PC-9 (cell line): ENCODE measurements around the gene TAF4. TPM values are rescaled to one million over a fixed set of nuclear protein-coding genes. Genes with fewer than 3 reads are reported as not detected.

Experiments used
- BruUV-seq: library from RNA; stranded (reverse); fragments of 400-500 nt; replicated peaks from 2 replicates; lab custom pipeline; 2021; lab: Mats Ljungman, UMichigan
- CTCF ChIA-PET: fragments of 300-600 bp; sonication (Branson Sonifier 250); formaldehyde crosslinking; loops from one replicate; lab custom pipeline; 2022; ENCODE audit warnings: antibody characterized with exemption; lab: Charles Lee
- POLR2A ChIA-PET: fragments of 300-600 bp; sonication (Branson Sonifier 250); formaldehyde crosslinking; loops from one replicate; lab custom pipeline; 2022; ENCODE audit warnings: antibody characterized with exemption; ENCODE audit not compliant: unreplicated experiment; lab: Charles Lee
- DNase-seq, 2 experiments: peaks; one replicate each; pipeline versions ENCODE4 v3.0.0 to v3.0.0-alpha.2; 2015 to 2022; ENCODE audit warnings: mixed read lengths in 1 of 2
- H2AFZ ChIP-seq: fragments of 200-600 bp; sonication (generic); 2 replicates; pipeline ENCODE4 v1.8.1; 2017; ENCODE audit warnings: antibody characterized with exemption
- H3F3A ChIP-seq: fragments of 200-600 bp; sonication (generic); 2 replicates; pipeline ENCODE4 v1.8.1; 2017; ENCODE audit warnings: antibody characterized with exemption, mild to moderate bottlenecking, low read depth; ENCODE audit not compliant: insufficient read depth
- H3K27ac ChIP-seq: fragments of 200-600 bp; sonication (generic); 2 replicates; pipeline ENCODE4 v1.6.1; 2016; ENCODE audit warnings: mixed run types
- H3K27me3 ChIP-seq: fragments of 200-600 bp; sonication (generic); 2 replicates; pipeline ENCODE4 v1.6.1; 2016; ENCODE audit warnings: low read depth, mixed run types; ENCODE audit not compliant: insufficient read depth
- H3K36me3 ChIP-seq: fragments of 200-600 bp; sonication (generic); 2 replicates; pipeline ENCODE4 v1.6.1; 2016; ENCODE audit warnings: low read depth, mixed run types
- H3K4me1 ChIP-seq: fragments of 200-600 bp; sonication (generic); replicated peaks from 2 replicates; pipeline ENCODE4 v1.6.1; 2016; ENCODE audit warnings: mixed run types; ENCODE audit not compliant: insufficient read depth
- H3K4me2 ChIP-seq: fragments of 200-600 bp; sonication (generic); 2 replicates; pipeline ENCODE4 v1.6.1; 2017; ENCODE audit warnings: mixed run types
- H3K4me3 ChIP-seq: fragments of 200-600 bp; sonication (generic); 2 replicates; pipeline ENCODE4 v1.6.1; 2016; ENCODE audit warnings: mixed run types
- H3K79me2 ChIP-seq: fragments of 200-600 bp; sonication (generic); 2 replicates; pipeline ENCODE4 v1.6.1; 2017; ENCODE audit warnings: low read depth, mixed run types
- H3K9me2 ChIP-seq: fragments of 200-600 bp; sonication (generic); 2 replicates; pipeline ENCODE4 v1.8.1; 2017; ENCODE audit warnings: mild to moderate bottlenecking; ENCODE audit not compliant: insufficient read depth
- H3K9me3 ChIP-seq: fragments of 200-600 bp; sonication (generic); 2 replicates; pipeline ENCODE4 v1.8.1; 2016; ENCODE audit warnings: low read depth; ENCODE audit not compliant: insufficient read depth
- H4K20me1 ChIP-seq: fragments of 200-600 bp; sonication (generic); 2 replicates; pipeline ENCODE4 v1.8.1; 2017; ENCODE audit not compliant: insufficient read depth
- EZH2 ChIP-seq: fragments of 200-600 bp; sonication (generic); IDR thresholded peaks from 2 replicates; pipeline ENCODE4 v1.8.0; 2017; ENCODE audit warnings: antibody characterized with exemption, low read depth
- intact Hi-C: fragments of 100-400 bp; cut with micrococcal nuclease; formaldehyde crosslinking; loops from one replicate; pipeline ENCODE4 v1.10.0; 2022; ENCODE audit not compliant: unreplicated experiment
- total RNA-seq: library from RNA; stranded (reverse); gene quantifications from 2 replicates; pipeline ENCODE4 v1.2.3, GENCODE V29; 2021
- TF ChIP-seq, protein P1 (sequence below): fragments of 200-600 bp; sonication (generic); conservative IDR thresholded peaks from 2 replicates; pipeline ENCODE4 v1.6.1; 2017; ENCODE audit warnings: mixed run types, antibody characterized with exemption, mild to moderate bottlenecking, moderate library complexity

The TAF4 gene
- total RNA-seq, 1 experiment from 2014 or later, result 32.5 TPM

- POLR2A ChIA-PET, result no interaction called here
- H3K27ac ChIP-seq, result no peak overlapping the region
- no peaks in the 10 kb centered on the region for H3K27me3 ChIP-seq
- TF ChIP-seq, protein P1, sequence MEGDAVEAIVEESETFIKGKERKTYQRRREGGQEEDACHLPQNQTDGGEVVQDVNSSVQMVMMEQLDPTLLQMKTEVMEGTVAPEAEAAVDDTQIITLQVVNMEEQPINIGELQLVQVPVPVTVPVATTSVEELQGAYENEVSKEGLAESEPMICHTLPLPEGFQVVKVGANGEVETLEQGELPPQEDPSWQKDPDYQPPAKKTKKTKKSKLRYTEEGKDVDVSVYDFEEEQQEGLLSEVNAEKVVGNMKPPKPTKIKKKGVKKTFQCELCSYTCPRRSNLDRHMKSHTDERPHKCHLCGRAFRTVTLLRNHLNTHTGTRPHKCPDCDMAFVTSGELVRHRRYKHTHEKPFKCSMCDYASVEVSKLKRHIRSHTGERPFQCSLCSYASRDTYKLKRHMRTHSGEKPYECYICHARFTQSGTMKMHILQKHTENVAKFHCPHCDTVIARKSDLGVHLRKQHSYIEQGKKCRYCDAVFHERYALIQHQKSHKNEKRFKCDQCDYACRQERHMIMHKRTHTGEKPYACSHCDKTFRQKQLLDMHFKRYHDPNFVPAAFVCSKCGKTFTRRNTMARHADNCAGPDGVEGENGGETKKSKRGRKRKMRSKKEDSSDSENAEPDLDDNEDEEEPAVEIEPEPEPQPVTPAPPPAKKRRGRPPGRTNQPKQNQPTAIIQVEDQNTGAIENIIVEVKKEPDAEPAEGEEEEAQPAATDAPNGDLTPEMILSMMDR, result no peak
- TF ChIP-seq EZH2, result no peak
- H3K4me3 ChIP-seq, result no peak overlapping the region
- CTCF ChIA-PET, result no interaction called here
- H4K20me1 ChIP-seq, result peaks cover 37% of the 10 kb centered on the region
- H3K4me2 ChIP-seq, result no peak overlapping the region
- H3K36me3 ChIP-seq, result no peaks in the 10 kb centered on the region
- intact Hi-C loops, result no loop called here
- 0 out of 2 replicates have a peak, but pooled peaks cover 5% of the 10 kb centered on the region for H3F3A ChIP-seq
- H3K79me2 ChIP-seq, result peaks cover 96% of the 10 kb centered on the region
- DNase-seq, result no peak
- H3K9me3 ChIP-seq, result peaks cover 4% of the 10 kb centered on the region; the same call in 1 of the 2 replicates
- H3K9me2 ChIP-seq, result no peaks in the 10 kb centered on the region
- peaks cover 7% of the 10 kb centered on the region for H3K4me1 ChIP-seq
- BruUV-seq, result no TSS peak
- H2AFZ ChIP-seq, result no peak overlapping the region
Observed at GRCh38 chr20:62040381-62040922, 25.2 kb downstream of the TAF4 start.

DNA sequence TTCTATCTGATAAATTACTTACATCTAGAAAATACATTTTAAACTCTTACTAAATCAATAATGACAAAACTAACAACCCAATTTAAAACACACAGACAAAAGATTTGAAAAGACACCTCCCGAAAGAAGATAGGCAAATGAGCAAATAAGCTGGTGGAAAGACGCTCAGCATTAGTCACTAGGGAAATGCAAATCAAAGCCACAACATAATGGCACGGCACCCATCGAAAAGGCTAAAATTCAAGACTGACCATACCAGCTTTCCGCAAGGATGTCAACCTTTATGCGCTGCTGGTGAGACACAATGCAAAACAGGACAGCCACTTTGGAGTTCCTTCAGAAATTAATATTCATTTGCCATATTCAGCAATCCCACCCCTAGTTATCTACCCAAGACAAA lies 25.9 kb downstream of the TAF4 start:
- no peak for TF ChIP-seq EZH2
- TF ChIP-seq, protein P1, result no peak
- Histone ChIP-seq H3K27ac (no peak overlapping the region), H3K4me3 (no peak overlapping the region), H2AFZ (no peak overlapping the region), H3F3A (0 out of 2 replicates have a peak, but pooled peaks cover 5% of the 10 kb centered on the region), H4K20me1 (peaks cover 39% of the 10 kb centered on the region), H3K36me3 (no peaks in the 10 kb centered on the region), H3K9me3 (peaks cover 4% of the 10 kb centered on the region; the same call in 1 of the 2 replicates), H3K4me2 (no peak overlapping the region), H3K4me1 (peaks cover 7% of the 10 kb centered on the region), H3K27me3 (no peaks in the 10 kb centered on the region), H3K9me2 (no peaks in the 10 kb centered on the region), H3K79me2 (peaks cover 96% of the 10 kb centered on the region)
- ChIA-PET CTCF (interaction anchor here (0.7 kb wide), 1 partner anchor 95 kb away, joined by 4 read pairs; no protein-coding TSS in a partner anchor), POLR2A (interaction anchor here (0.6 kb wide), 1 partner anchor 127 kb away, joined by 3 read pairs; no protein-coding TSS in a partner anchor)
- intact Hi-C loops, result no loop called here
- DNase-seq, result no peak
- BruUV-seq, result no TSS peak

- H3K27me3 ChIP-seq, result no peaks in the 10 kb centered on the region
- no peaks in the 10 kb centered on the region for H3K36me3 ChIP-seq
- H3K4me1 ChIP-seq, result peaks cover 26% of the 10 kb centered on the region
- H3K4me3 ChIP-seq, result no peak overlapping the region
- ChIA-PET POLR2A (no interaction called here), CTCF (no interaction called here)
- no peak for DNase-seq
- peaks cover 93% of the 10 kb centered on the region for H3K79me2 ChIP-seq
- no peak overlapping the region for H2AFZ ChIP-seq
- H3F3A ChIP-seq, result peaks cover 22% of the 10 kb centered on the region; the same call in 1 of the 2 replicates
- no peak overlapping the region for H3K4me2 ChIP-seq
- intact Hi-C loops, result no loop called here
- H3K9me3 ChIP-seq, result no peaks in the 10 kb centered on the region; the same call in 1 of the 2 replicates
- TF ChIP-seq, protein P1, result no peak
- no peak for TF ChIP-seq EZH2
- H3K9me2 ChIP-seq, result no peaks in the 10 kb centered on the region
- BruUV-seq, result no TSS peak
- no peak overlapping the region for H3K27ac ChIP-seq
- peaks cover 16% of the 10 kb centered on the region; the same call in 1 of the 2 replicates for H4K20me1 ChIP-seq
Observed at GRCh38 chr20:62032609-62033368, 32.9 kb downstream of the TAF4 start.
